Measurements from ENCODE around the gene PRKCE. TPM values are rescaled to one million over a fixed set of nuclear protein-coding genes. Genes with fewer than 3 reads are reported as not detected.
A peak's percentile ranks its signal among the peaks of the same experiment; 100 is the strongest.

The PRKCE gene
- total RNA-seq, 1 experiment from 2014 or later: 1.3 TPM

GRCh38 chr2:46116150-46116549 is 464.7 kb downstream of the PRKCE start:
- Histone ChIP-seq H3K4me2 (ENCODE audit: insufficient read depth, insufficient read length, low read length) (no peak overlapping the region), H3K9ac (ENCODE audit: extremely low read depth, insufficient read length, low read length) (no peak overlapping the region), H4K8ac (replicated peaks; ENCODE audit: insufficient read length, low read depth, low read length) (no peak overlapping the region), H3K23me2 (ENCODE audit: insufficient read length, low read depth, low read length, poor library complexity, severe bottlenecking) (no peaks in the 10 kb centered on the region), H4K91ac (ENCODE audit: insufficient read length, low read depth, low read length) (no peak overlapping the region), H3K18ac (ENCODE audit: insufficient read length, low read depth, low read length) (no peak overlapping the region), H2BK120ac (ENCODE audit: low read depth, low read length, poor library complexity, severe bottlenecking) (no peak overlapping the region), H3K4ac (ENCODE audit: low read depth, low read length) (no peak overlapping the region), H3K79me1 (ENCODE audit: insufficient read depth, low read depth, low read length, poor library complexity, severe bottlenecking) (no peaks in the 10 kb centered on the region), H2BK15ac (ENCODE audit: low read depth, low read length) (no peak overlapping the region), H4K20me1 (ENCODE audit: control insufficient read depth, insufficient read depth, insufficient read length) (no peaks in the 10 kb centered on the region), H2AK5ac (ENCODE audit: insufficient read length, low read length) (no peak overlapping the region), H3K79me2 (ENCODE audit: insufficient read depth, low read length) (no peaks in the 10 kb centered on the region), H3K4me1 (ENCODE audit: insufficient read depth, low read length) (no peaks in the 10 kb centered on the region), H3K27ac (ENCODE audit: insufficient read length, low read depth, low read length) (no peak overlapping the region), H2BK12ac (ENCODE audit: insufficient read length, low read depth, low read length) (no peak overlapping the region), H2BK20ac (ENCODE audit: low read depth, low read length, poor library complexity, severe bottlenecking) (no peak overlapping the region), H3K23ac (ENCODE audit: insufficient read length, low read depth, low read length) (no peak overlapping the region), H4K5ac (ENCODE audit: insufficient read length, low read depth, low read length) (no peak overlapping the region), H3T11ph (ENCODE audit: low read length) (no peak overlapping the region), H3K9me3 (ENCODE audit: control insufficient read depth, low read depth, low read length) (no peaks in the 10 kb centered on the region), H3K14ac (ENCODE audit: insufficient read depth, low read length) (0 out of 2 replicates have a peak overlapping the region, but pooled peaks have one; percentile 71), H2AFZ (ENCODE audit: low read length) (no peak overlapping the region), H2BK5ac (ENCODE audit: insufficient read length, low read length) (no peak overlapping the region), H3K27me3 (ENCODE audit: insufficient read depth, low read length) (0 out of 2 replicates have a peak, but pooled peaks cover 1% of the 10 kb centered on the region), H3K56ac (ENCODE audit: insufficient read length, low read depth, low read length) (no peak overlapping the region)
- WGBS (ENCODE audit: extremely low coverage, insufficient read length, low lambda C conversion rate): no CpG with 5 or more reads among the region's 2 CpGs
- Mint-ChIP-seq H3K4me3 (no peak overlapping the region), H3K4me1 (peaks cover 2 to 8% of the 10 kb centered on the region in 2 experiments; a peak in 2 of 4 replicates), H3K27ac (no peak overlapping the region; a peak in 1 of 7 replicates), H3K36me3 (ENCODE audit: insufficient read depth in 1 of 3, low read depth in 3 of 3) (no peaks in the 10 kb centered on the region), H3K27me3 (ENCODE audit: low read depth) (peaks cover 1% of the 10 kb centered on the region), H3K9me3 (peaks cover 0 to 2% of the 10 kb centered on the region in 2 experiments; a peak in 1 of 5 replicates)
- DNase-seq: no peak
- TF ChIP-seq CTCF (conservative IDR thresholded peaks at IDR 0.05): no peak
